Measurements from ENCODE around the gene SAPCD2.
A peak's percentile ranks its signal among the peaks of the same experiment; 100 is the strongest.

Gene SAPCD2

GRCh38 chr9:137107312-137107921 lies 37.1 kb upstream of the SAPCD2 start:
- DNase-seq, result no peak

- DNase-seq, result no peak
Measured at GRCh38 chr9:137106662-137107250, 36.4 kb upstream of the SAPCD2 start.

- DNase-seq, result no peak
Measured at GRCh38 chr9:137105814-137106661, 35.7 kb upstream of the SAPCD2 start.

GRCh38 chr9:137103206-137103999 lies 33.0 kb upstream of the SAPCD2 start:
- no peak for DNase-seq

GRCh38 chr9:137099231-137099630 lies 28.9 kb upstream of the SAPCD2 start:
- DNase-seq, result no peak

GRCh38 chr9:137097761-137098462 lies 27.6 kb upstream of the SAPCD2 start:
- no peak for DNase-seq

- no peak for DNase-seq
Measured at GRCh38 chr9:137096785-137097546, 26.6 kb upstream of the SAPCD2 start.

- DNase-seq, result no peak
Measured at GRCh38 chr9:137095664-137096517, 25.5 kb upstream of the SAPCD2 start.

- DNase-seq, result no peak
Measured at GRCh38 chr9:137089232-137089947, 19.0 kb upstream of the SAPCD2 start.

GRCh38 chr9:137088121-137088520 lies 17.8 kb upstream of the SAPCD2 start:
- no peak for DNase-seq

GRCh38 chr9:137087409-137087925 lies 17.1 kb upstream of the SAPCD2 start:
- DNase-seq, result no peak

GRCh38 chr9:137086531-137087408 lies 16.4 kb upstream of the SAPCD2 start, which contains the start of gene MAN1B1:
TSS of gene MAN1B1 (plus strand) at chr9:137086985. CDS start at chr9:137087000, 15 bp downstream.
- peak; percentile 98 for DNase-seq

GRCh38 chr9:137085920-137086530 lies 15.7 kb upstream of the SAPCD2 start:
- no peak for DNase-seq

- DNase-seq, result no peak
Measured at GRCh38 chr9:137084526-137084925, 14.2 kb upstream of the SAPCD2 start.

- no peak for DNase-seq
Measured at GRCh38 chr9:137083394-137084004, 13.1 kb upstream of the SAPCD2 start.

- DNase-seq, result no peak
Measured at GRCh38 chr9:137082925-137083290, 12.6 kb upstream of the SAPCD2 start.

- DNase-seq, result no peak
Measured at GRCh38 chr9:137082222-137082924, 12.0 kb upstream of the SAPCD2 start.

Data from left hindlimb (tissue), 1 donor.